HEK293 (cell line): ENCODE results near the gene CACNA1C.

Experiments used
- CTCF ChIP-seq: fragments of 450-650 bp; formaldehyde crosslinking; IDR thresholded peaks from 2 replicates; pipeline ENCODE4 v1.5.1; 2016; ENCODE audit warnings: missing biosample characterization, missing genetic modification characterization
- ELK4 ChIP-seq: IDR thresholded peaks from 2 replicates; pipeline ENCODE4 v1.6.1; 2011; ENCODE audit warnings: mild to moderate bottlenecking, low read depth, low read length, borderline replicate concordance
- HIC1 ChIP-seq: fragments of 450-650 bp; formaldehyde crosslinking; IDR thresholded peaks from 2 replicates; pipeline ENCODE4 v1.5.1; 2016; ENCODE audit warnings: missing biosample characterization, missing genetic modification characterization
- ZBTB21 ChIP-seq: fragments of 450-650 bp; formaldehyde crosslinking; IDR thresholded peaks from 2 replicates; pipeline ENCODE4 v1.5.1; 2017; ENCODE audit warnings: missing biosample characterization, missing genetic modification characterization
- ZBTB7A ChIP-seq: fragments of 450-650 bp; formaldehyde crosslinking; IDR thresholded peaks from 2 replicates; pipeline ENCODE4 v1.5.1; 2016; ENCODE audit warnings: low read depth, missing biosample characterization, missing genetic modification characterization
- ZNF18 ChIP-seq: fragments of 450-650 bp; formaldehyde crosslinking; IDR thresholded peaks from 2 replicates; pipeline ENCODE4 v1.5.1; 2016; ENCODE audit warnings: missing biosample characterization, missing genetic modification characterization
- ZNF423 ChIP-seq: fragments of 450-650 bp; formaldehyde crosslinking; IDR thresholded peaks from 2 replicates; pipeline ENCODE4 v1.5.1; 2016; ENCODE audit warnings: missing biosample characterization, missing genetic modification characterization
- ZNF530 ChIP-seq: fragments of 450-650 bp; formaldehyde crosslinking; IDR thresholded peaks from 2 replicates; pipeline ENCODE4 v1.5.1; 2016; ENCODE audit warnings: low read depth, missing biosample characterization, missing genetic modification characterization
- ZNF623 ChIP-seq: fragments of 450-650 bp; formaldehyde crosslinking; IDR thresholded peaks from 2 replicates; pipeline ENCODE4 v1.5.1; 2016; ENCODE audit warnings: missing biosample characterization, missing genetic modification characterization
- ZNF777 ChIP-seq: fragments of 450-650 bp; formaldehyde crosslinking; IDR thresholded peaks from 2 replicates; pipeline ENCODE4 v1.5.1; 2017; ENCODE audit warnings: missing biosample characterization, missing genetic modification characterization, borderline replicate concordance
- ZSCAN23 ChIP-seq: fragments of 450-650 bp; formaldehyde crosslinking; IDR thresholded peaks from 2 replicates; pipeline ENCODE4 v1.5.1; 2016; ENCODE audit warnings: missing biosample characterization, missing genetic modification characterization

- TF ChIP-seq CTCF (tag by site-specific recombination), result no peak
- no peak for TF ChIP-seq ZSCAN23 (tag by site-specific recombination)
- TF ChIP-seq ZBTB7A, result no peak
- no peak for TF ChIP-seq ZNF530 (tag by site-specific recombination)
- no peak for TF ChIP-seq ZNF423 (tag by site-specific recombination)
- TF ChIP-seq HIC1 (tag by site-specific recombination), result no peak
- TF ChIP-seq ZBTB21 (tag by site-specific recombination), result no peak
- no peak for TF ChIP-seq ELK4
- TF ChIP-seq ZNF623 (tag by site-specific recombination), result no peak
- no peak for TF ChIP-seq ZNF777 (tag by site-specific recombination)
- TF ChIP-seq ZNF18 (tag by site-specific recombination), result no peak
These were observed 570.7 kb downstream of the CACNA1C start for GRCh38 chr12:2623472-2623871.
